GM21367 (cell line): ENCODE data around the gene PEX3.
"Not testable (repeated sequence)": the region's sequence is repeated elsewhere in the genome, so short reads cannot be mapped to it uniquely, and the experiment has no call there.

ENCODE experiments used
- ATAC-seq: cut with Tn5 transposase; IDR thresholded peaks from one replicate; pipeline ENCODE4 v1.9.1; 2021; ENCODE audit not compliant: unreplicated experiment

The PEX3 gene

DNA sequence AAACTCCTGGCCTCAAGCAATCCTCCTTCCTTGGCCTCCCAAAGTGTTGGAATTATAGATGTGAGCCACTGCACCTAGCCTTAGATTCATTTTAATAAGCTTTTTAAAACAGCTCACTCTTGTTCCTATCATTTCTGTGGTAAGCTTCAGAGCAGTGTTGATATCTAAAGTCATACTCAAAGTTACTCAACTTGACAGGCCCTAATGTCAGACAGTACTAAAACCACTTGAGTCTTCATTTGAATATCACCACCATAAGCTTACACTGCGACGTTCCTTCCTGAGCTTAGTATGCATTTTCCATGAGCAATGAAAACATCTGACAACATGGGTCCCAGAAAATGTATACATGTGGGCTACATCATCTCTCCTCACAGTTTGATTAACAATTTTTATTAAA, 54.9 kb downstream of the PEX3 start:
- ATAC-seq: no peak

DNA sequence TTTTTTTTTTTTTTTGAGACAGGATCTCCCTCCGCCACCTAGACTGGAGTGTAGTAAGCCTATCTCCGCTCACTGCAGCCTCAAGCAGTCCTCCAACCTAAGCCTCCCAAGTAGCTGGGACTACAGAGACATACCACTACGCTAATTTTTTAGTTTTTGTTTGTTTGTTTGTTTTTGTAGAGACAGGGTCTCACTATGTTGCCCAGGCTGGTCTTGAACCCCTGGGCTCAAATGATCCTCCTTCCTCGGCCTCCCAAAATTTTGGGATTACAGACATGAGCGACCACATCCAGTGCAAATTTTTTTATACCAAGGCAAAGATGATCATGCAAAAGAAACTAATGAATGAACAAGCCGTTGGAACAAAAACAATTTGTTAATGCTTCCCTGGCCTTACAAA, 55.6 kb downstream of the PEX3 start:
- no peak for ATAC-seq

- ATAC-seq: no peak
Measured at GRCh38 chr6:143506620-143507019, 56.0 kb downstream of the PEX3 start.

DNA sequence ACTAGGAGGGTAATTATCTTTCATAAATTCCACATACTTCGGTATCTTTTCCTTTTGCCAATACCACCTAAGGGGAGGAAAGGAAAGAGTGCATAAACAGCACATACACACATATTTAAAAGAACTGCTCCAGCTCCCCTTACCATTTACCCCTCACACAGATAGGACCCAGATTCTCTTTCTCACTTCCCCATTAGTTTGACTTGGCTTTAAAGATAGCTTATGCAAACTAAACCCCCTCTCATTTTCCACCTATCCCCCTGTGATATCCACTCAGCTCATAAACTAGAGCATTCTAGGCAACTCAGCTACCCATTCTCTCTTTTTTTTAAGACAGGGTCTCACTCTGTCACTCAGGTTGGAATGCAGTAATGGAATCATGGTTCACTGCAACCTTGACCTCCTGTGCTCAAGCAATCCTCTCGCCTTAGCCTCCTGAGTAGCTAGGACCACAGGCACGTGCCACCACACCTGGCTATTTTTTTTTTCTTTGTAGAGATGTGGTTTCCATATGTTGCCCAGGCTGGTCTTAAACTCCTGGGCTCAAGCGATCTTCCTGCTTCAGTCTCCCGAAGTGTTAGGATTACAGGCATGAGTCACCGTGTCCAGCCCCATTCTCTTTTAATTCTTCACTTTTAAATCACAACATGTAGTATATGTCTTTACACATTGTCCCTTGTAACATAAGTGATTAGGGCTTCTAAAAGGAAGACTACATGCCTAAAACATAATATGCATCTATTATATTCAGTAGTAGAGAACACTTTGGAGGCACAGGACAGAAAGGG, 56.9 kb downstream of the PEX3 start:
- ATAC-seq: peak; percentile 42

DNA sequence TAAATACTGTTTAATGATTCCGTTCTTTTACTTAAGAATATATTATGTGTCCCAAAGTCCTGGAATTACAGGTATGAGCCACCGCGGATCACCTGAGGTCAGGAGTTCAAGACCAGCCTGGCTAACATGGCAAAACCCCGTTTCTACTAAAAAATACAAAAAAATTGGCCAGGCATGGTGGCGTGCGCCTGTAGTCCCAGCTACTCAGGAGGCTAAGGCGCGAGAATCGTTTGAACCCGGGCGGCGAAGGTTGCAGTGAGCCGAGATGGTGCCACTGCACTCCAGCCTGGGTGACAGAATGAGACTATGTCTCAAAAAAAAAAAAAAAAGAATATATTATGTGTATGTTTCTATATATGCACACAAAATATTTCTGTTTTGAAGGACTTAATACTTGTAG, 59.7 kb downstream of the PEX3 start:
- not testable (repeated sequence) for ATAC-seq

GRCh38 chr6:143510991-143511891, 60.6 kb downstream of the PEX3 start, which contains the start of gene FUCA2:
Gene FUCA2, minus strand, starts transcription at chr6:143511720. Its CDS starts 86 bp downstream, at chr6:143511634.
- ATAC-seq: peak; percentile 48

DNA sequence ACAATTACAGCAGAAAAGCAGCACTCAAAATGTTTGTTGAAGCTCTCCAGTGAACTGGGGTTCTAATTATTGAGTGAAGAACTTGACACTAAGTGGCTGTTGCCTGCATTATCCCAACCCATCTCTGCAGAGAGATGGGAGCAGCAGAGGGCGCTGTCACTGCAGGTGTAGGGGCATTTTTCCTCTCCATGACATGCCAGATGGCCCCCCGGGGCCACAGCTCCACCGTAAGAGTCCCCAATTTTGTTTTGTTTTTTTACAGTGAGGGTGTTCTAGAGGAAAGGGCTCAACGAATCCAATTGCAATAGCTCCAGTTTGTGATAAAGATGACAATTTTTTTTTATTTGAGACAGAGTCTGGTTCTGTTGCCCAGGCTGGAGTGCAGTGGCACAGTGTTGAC, 62.8 kb downstream of the PEX3 start:
- ATAC-seq: peak; percentile 50

GRCh38 chr6:143515061-143515760, 64.6 kb downstream of the PEX3 start:
- ATAC-seq: no peak

- ATAC-seq: no peak
Measured at GRCh38 chr6:143515766-143516355, 65.3 kb downstream of the PEX3 start.

GRCh38 chr6:143516690-143517446, 66.3 kb downstream of the PEX3 start:
- ATAC-seq: no peak

DNA sequence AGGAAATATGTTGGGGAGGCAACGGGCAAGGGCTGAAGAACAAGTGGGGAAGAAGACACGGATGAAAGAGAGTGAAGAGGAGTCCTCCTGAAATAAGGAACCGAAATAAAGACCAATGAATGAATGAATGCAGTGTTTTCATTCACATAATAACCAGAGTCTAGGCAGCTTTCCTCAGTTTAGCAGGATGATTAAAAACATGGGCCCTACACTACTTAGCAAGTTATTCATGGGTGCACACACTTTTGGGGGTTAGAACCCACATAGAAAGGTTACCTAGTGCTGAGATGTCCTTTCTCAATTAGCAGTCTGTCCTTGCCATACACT, 66.8 kb downstream of the PEX3 start:
- ATAC-seq: no peak

DNA sequence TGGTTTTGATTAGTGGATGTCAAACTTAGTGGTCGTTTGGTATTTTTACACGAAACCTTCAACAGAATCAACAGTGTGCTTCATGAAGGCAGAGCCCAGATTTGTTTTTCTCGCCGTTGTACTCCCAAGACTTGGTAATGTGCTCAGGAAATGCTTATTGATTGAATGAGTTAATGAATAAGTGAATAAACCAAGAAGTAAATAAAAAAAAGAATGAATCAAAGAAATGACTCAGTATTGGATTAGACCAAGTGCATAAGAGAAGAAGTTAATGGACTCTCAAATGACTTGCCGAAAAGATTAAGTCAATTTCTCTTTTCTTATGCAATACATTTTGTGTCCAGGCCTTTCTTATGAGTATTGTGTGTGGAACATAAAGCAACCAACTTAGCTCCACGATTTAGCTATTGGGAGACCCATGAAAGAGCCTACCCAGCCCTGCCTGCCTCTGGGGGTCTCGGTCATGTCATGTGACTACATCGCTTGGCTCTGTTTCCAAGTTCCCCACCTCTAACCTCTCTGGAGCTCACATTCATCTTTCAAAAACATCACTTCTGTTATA, 71.5 kb downstream of the PEX3 start:
- ATAC-seq: no peak

- ATAC-seq: no peak
Measured at GRCh38 chr6:143525356-143525755, 74.8 kb downstream of the PEX3 start.

- ATAC-seq: no peak
Measured at GRCh38 chr6:143527677-143528076, 77.1 kb downstream of the PEX3 start.

DNA sequence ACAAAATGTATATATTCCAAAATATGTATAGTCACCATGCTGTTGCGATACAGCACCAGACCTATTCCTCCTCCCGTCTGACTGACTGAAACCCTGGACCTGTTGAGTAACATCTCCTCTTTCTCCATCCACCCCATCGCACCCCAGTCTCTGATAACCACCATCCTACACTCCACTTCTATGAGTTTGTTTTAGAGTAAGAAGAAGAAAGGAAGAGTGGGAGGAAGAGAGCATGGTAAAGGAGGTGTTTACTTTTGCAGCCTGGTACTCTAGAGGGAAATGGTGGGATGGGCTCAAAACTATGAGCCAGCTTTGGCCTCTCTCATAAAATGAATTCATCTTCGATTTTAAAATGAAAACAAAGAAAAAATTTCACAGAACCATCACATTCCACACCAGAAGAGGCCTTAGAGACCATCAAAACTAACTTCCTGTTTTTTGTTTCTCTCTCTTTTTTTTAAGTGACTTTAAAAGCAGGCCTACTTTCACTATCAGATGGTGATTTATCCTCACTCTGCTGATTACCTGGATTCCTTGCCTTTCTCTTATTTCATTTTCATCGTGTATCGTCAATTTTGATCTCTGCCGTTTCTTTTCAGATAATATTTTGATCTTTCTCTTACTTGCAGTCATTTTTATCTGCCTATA, 77.7 kb downstream of the PEX3 start:
- ATAC-seq: peak; percentile 71

DNA sequence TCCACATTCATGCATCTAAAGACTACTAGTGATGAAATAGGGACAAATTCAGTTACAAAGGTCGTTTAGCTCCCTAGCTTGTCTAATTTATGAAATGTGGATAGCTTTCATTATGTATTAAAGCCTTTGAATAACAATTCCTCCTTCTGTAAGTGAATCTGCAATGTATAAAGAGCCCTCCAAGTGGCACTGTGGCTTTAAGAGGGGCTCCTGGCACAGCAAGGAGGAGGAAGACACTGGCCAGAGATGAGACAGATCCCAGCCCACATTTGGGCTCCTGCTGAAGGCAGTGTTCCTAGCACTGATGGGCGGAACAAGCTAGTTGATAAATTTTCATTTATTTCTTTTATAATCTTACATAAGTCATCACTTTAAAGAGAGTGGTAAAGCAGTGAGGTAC, 78.5 kb downstream of the PEX3 start:
- ATAC-seq: no peak

DNA sequence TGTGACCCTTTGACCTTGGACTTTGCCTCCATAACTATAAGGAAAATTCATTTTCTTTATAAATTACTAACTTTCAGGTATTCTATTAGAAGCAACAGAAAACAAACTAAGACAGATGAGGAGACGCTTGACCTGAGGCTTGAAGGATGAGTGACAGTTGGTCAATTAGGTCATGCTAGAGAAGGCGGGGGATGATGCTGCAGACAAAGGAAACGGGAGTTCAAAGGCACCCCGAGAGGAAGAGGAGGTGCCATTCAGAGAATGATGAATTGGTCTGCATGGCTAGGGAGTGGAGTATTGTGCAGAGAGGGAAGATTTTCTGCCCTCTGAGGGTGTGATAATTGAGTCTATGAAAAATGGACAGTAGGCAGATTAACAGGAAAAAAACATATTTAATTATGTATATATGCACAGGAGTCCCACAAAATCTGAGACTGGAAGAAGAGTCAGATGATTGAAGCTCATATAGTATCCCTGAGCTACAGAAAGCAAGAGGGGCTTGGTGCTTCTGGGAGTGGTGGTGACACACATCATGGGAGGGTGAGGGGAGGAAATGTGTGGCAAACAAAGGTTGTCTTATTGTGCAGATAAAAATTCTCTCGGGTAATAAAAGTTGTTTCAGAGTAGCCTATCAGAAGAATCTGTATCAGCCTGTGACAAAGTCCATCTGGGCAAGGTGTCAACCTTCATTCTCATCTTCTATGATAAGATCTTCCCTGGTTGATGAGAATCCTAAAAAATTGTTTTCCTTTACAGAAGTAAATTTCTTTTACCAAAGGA, 81.3 kb downstream of the PEX3 start:
- no peak for ATAC-seq

- no peak for ATAC-seq
Measured at GRCh38 chr6:143535189-143535614, 84.6 kb downstream of the PEX3 start.

- peak; percentile 70 for ATAC-seq
Measured at GRCh38 chr6:143536461-143536865, 85.9 kb downstream of the PEX3 start.
